Femur (tissue), 1 donor: ENCODE results near the gene SCEL.
"Not testable (repeated sequence)": the region's sequence is repeated elsewhere in the genome, so short reads cannot be mapped to it uniquely, and the experiment has no call there.

Source experiments
- DNase-seq: peaks from one replicate; pipeline ENCODE4 v3.0.0-alpha.2; 2017

Gene SCEL, protein sequence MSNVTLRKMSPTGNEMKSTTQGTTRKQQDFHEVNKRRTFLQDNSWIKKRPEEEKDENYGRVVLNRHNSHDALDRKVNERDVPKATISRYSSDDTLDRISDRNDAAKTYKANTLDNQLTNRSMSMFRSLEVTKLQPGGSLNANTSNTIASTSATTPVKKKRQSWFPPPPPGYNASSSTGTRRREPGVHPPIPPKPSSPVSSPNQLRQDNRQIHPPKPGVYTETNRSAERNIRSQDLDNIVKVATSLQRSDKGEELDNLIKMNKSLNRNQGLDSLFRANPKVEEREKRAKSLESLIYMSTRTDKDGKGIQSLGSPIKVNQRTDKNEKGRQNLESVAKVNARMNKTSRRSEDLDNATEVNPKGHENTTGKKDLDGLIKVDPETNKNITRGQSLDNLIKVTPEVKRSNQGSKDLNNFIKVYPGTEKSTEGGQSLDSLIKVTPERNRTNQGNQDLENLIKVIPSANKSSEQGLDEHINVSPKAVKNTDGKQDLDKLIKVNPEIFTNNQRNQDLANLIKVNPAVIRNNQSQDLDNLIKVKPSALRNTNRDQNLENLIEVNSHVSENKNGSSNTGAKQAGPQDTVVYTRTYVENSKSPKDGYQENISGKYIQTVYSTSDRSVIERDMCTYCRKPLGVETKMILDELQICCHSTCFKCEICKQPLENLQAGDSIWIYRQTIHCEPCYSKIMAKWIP

DNA sequence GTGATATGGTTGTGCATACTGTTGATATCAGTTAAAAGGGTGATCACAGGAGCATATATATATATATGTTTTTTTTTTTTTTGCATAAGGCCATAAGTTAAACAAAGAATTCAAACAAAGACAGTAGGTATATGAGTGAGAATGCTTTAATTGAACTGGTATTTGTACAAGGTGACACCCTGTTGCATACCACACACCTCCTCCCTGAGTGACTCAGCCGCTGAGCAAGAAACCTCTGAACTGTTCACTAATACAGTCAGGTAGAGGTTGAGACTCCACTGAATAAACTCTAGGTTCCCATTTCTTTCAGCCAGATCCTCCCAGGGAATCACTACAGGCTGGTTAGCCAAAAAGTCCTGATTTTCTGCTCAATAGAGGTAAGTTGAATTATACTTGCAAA is at the start of gene SCEL:
Gene SCEL, plus strand, starts transcription at position 259 of the 400 bp plus-strand sequence. CDS start 20,170 bp downstream, outside the sequence.
- DNase-seq, result no peak

DNA sequence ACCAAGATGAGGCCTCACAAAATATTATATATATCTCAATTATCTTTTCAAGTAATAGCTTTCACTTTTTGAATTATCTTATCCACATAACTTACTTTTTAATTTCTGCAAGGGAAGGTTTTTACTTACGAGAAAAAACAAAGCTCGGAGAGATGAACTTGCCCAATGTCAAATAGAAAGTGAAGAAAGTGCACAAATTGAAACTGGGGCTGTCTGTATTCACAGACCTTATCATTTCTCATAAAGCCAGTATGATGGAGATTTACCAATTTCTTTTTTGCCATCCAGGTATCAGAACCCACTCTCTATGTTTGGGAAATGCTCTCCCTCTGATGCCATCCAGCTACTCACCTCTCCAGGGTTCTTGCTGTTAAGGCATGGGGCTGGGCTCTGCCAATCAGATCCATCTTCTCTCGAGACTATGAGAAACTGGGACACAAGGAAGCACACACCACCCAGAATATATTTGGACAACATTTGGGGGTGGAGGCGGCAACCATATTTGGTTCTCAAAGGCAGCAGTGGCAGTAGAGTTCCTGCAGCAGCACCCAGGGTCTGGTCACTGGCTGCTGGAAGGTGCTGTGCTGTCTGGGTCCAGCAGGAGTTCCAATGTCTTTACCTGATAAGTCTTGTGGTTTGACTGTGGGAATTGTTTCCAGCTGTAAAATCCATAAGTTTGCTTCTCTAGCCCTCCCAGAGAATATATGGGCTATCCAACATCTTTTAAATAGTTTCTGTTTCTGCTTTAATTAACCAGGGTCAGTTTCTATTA is 45.8 kb upstream of the SCEL start:
- no peak for DNase-seq

DNA sequence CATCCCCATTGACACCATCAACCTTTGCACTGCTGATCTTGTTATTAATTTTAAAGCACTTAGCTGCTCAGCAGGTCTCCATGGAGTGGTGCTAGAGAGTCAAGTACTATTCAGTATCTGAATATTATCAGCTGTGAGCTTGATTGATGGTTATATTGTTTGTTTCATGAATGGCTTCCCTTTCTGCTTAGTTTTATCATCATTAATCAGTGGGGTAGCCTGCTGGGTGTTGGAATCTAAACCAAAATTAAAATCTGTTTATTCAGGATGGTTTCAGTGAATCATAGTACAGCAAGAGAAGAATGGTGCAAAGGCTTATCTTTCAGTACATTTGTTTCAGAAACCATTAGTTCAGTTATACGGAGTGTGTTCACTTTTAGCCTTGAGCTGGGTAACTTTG is 42.5 kb upstream of the SCEL start:
- DNase-seq, result no peak

DNA sequence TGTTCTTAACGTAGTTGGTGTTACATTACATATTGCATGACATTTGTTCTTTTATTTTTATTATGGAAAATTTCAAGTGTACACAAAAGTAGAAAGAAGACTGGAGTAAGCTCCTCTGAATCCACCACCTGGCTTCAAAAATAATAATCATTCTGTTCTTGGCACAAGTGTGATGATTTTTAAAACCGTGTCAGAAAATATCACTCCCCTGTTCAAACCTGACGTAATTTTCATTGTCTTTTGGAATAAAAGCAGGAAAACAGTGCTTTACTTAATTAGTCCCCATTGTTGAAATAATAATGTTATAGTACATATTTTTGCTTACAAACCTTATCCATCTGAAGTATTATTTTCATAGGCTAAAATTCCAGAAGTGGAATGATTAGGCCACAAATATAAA is 41.3 kb upstream of the SCEL start:
- no peak for DNase-seq

DNA sequence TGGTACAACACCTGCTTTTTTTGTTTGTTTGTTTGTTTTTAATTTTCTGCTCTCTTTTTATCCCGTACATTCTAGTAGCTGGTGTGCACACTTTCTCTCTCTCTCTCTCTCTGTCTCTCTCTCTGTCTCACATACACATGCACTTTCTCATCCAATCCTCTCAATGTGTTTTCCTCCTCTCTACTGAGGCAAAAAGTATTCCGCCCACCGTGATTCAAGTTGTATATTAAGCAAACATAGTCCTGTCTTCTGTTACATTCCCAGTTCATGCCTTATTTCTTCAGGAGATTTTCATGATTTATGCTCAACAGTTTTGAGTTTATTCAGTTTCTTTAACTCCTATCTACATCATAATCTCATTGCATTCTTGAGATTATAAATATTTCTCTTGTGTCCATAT is 38.2 kb upstream of the SCEL start:
- DNase-seq, result no peak

DNA sequence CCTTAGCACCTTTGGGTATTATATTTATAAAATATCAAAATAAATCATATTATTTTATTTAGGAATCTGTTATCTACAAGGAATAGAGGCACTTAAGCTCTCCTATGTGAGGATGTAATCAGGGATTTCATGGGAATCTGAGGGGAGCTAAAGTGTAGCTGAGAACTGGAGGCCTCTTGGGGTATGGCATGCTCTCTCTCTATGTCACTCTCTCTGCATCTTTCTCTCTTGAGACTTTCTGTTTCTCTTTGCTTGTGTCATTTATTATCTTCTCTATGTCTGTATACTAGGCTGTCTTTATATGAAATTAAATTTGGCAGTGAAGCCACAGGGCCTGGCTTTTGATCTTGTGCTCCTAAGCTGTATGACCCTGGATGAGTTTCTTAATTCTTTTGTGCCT is 37.7 kb upstream of the SCEL start:
- DNase-seq, result no peak

DNA sequence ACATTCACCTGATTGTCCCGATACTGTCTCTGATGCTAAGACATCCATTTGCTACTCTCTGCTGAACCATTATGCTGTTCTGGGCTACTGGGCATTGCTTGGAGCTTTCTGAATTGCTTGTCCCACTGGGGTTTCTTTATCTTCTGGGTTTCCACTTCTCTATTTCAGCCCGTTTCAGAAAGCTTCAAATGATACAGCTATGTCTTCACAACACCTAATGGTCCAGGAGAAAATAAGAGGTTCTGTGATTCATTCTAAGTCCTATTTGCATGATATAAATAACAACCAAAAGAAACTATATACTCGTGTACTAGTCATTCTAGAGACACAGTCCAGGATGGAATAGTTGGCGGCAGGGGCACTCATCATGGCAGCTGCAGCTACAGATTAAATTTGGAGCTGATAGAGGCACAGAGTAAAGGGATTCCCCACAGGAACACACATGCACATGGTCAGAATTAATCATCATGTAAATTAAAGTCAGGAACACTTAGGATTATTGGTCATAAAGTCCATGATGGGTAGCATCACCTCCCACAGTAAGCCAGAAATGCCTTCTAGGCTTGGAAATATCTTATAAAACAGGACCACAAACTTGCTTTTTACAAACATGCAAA is 33.3 kb upstream of the SCEL start:
- no peak for DNase-seq

DNA sequence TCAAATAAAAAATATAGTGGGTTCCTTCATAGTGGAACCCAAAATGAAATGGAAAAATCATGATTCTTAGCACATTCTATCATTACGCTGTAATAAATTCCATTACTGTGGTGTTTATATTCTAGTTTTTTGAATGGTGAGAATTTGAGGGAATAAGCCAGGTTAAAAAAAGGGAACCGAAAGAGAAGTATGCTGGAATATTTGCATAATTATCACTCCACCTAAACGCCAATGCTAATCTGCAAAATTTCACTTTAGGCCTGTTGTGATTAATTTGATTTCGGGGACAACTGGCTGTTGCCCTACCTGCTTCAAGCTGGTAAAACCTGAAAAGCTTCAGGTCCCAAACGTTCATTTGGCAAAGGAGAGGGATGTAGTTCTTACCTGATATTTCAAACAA is 32.1 kb upstream of the SCEL start:
- DNase-seq, result no peak

DNA sequence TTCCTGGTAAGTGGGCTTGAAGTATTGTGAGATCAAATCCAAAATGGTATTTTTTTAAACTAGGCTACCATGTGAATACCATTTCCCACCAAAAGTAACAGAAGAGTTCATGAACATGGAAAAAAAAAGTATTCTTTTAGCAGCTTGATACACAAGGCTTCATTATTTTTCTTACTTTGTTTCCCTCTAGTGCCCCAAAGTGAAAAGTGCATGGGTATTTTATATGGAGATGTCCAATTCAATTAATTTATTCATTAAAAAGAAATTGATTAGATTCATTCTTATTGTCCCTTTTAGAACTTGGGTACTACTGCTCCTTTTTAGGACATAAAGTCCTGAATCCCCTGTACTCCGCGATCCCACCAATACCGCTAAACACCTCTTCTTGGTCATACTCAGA is 28.6 kb upstream of the SCEL start:
- DNase-seq, result no peak

DNA sequence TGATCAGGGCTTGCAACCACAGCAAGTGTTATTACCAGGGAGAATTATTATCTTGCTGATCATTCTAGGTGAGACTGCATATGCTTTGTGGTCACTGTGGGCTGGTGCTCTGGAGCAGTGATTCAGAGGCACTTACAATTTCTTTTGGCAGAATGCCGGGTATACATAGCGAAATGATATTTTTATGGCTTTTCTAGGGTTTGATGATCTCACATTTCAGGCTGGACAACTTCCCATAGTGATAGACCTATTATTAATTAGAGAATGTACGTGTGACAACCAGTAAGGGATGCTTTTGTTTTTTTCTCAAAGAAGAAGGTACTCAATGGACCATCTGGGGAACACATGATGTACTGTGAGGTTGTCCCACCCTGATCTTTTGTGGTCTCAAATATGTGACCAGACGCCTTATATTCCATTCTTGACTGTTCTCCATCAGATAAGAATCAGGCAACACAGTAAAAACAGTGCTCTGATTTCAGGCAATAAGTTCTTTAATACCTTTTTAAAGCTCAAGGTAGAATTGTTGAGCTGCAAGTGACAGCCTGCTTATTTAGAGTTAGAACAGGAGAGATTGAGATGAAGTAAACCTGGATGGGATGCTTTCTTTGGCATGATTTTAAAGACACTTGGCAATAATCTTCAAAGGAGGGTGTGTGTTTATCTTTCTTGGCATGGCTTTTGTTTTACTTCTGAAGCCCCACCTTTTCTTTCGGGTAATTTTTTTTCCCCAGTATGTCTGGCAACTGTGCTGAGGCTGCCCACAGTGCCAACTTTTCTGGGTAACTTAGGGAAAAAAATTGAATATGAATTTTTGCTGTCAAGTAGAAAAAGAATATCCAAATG is 27.4 kb upstream of the SCEL start:
- no peak for DNase-seq

DNA sequence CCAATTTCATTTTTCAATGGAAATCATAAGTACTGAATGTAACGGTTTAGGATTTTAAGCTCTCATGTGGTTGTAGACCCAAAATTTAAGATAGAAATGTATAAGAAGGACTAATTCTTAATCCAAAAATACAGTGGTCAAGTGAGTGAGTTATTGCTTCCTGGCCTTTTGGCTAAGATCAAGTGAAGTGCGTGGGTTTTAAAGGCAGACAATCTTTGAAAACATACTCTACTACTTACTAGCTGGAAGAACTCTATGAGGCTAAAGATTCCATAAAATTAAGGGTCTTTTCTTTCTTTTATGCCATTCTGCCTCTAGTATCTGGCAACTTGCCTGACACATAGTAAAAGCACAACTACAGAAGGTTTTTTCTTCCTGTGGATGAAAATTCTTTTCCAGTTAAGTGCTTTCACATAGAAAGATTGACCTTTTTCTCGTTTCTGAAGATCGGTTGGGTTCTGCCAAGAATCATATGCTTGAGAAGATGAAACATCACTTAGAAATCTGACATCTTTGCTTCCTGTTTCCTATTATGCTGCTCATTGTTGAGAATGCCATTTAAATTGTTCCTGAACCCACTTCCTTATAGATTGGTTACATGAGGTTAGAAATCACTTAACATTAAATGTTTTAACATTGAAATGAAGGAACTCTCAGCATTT is 26.4 kb upstream of the SCEL start:
- no peak for DNase-seq

DNA sequence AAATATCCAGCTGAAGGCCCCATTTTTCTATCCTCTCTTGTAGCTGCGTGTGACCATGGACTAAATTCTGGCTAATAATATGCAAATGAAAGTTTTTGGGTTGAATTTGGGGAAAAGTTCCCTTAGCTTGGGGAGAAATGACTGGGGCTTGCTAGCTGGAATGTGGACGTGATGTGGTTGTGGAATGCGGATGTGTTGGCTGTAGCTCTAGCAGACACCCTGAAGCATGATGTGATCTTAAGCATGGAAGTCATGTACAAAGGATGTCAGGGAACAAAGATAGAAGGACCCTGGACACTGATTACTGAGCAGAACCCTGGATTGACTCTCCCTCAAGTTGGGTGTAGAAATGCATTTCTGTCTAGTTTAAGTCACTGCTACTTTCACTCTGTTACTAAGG is 25.4 kb upstream of the SCEL start:
- DNase-seq, result no peak

DNA sequence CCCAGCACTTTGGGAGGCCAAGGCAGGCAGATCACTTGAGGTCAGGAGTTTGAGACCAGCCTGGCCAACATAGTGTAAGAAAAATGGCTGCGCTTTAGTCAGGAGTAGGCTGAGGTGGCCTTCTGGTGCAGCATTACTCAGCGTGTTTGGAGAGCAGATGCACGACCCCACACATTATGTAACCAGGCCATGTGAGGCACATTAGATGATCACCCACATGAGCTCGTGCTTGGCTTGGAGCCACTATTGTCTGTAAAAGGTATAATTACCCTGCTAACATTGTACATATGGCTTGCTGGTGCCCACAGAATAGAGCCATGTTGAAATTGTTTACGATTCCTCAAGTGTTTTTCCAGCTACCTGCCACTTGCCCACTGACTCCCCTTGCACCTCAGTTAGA is 24.0 kb upstream of the SCEL start:
- no peak for DNase-seq

DNA sequence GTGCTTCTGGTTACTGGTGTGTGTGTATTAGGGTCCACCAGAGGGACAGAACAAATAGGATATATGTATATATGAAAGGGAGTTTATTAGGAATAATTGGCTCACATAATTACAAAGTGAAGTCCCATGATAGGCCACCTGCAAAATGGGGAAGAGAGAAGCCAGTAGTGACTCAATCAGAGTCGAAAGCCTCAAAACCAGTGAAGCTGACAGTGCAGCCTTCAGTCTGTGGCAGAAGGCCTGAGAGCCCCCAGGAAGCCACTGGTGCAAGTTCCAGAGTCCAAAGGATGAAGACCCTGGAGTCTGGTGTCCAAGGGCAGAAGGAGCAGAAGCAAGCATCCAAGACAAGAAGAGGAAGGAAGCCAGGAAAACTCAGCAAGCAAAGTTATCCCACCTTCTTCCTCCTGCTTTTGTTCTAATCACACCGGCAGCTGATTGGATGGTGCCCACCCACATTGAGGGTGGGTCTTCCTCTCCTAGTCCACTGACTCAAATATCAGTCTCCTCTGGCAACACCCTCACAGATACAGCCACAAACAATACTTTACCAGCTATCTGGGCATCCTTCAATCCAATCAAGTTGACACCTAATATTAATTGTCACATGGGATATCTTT is 21.7 kb upstream of the SCEL start:
- DNase-seq, result no peak

DNA sequence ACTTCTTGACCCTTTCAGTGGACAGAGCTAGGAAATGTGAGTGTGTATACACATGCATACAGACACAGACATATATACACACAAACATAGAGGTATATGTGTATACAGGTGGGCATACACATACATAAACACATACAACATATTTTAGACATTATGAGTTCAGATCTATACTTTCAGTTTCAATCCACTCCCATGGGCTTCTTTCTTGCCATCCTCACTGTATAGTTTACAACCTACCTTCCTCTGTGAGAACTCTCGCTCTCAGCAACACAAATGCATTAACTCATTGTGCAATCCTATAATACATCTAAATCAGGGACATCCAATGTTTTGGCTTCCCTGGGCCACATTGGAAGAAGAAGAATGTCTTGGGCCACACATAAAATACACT is 21.2 kb upstream of the SCEL start:
- DNase-seq, result no peak

DNA sequence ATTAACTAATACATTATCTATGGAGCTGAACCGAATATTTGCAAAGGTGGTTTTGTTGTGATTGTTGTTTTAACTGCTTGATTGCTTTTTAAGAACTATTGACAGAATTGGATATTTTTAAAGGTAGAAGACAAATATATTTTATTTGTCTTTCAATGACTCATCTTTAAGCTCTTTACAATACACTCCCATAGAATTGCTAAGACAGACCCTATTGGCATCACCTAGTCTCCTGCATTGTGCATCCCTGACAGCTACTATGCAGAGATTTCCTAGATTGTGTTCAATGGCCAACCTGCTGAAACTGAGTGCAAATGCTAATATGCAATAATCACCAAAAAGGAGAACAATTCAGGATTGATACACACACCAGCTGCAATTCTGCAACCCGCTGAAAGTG is 19.7 kb upstream of the SCEL start:
- DNase-seq, result no peak

DNA sequence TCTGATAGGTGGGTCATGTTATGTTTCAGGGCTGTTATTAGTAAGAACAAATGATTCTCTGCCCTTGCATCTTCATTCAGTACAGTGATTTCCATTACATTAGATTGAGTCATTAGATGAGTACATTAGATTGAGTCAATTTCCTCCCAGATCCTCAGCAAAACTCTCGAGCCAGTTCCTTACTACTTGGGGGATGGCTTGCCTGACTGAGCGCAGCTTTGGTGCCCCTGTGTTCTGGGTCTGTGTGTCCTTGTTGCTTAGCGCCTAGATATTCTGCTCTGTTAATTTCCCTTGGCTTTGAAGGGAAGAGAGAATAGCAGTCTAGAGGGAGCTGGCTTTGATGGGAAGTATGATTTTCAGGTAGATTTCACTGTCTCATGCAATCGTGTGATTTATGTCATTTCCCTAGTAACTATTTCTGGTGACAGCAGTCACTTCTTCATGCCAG is 19.1 kb upstream of the SCEL start:
- no peak for DNase-seq

DNA sequence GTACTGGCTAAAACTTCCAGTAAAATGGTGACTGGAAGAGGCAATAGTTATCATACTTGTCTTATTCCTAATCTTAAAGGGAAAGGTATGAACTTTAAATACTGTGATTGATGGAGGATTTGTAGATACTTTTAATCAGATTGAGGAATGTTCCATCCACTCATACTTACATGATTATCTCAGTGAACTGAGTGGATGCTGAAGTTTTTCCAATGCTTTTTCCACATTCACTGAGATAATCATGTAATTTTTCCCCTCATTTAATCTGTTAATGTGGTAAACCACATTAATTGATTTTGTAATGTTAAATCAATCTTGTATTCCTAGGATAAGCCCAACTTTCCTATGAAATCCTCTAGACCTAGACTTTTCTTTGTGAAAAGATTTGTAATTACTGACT is 17.2 kb upstream of the SCEL start:
- DNase-seq, result no peak

DNA sequence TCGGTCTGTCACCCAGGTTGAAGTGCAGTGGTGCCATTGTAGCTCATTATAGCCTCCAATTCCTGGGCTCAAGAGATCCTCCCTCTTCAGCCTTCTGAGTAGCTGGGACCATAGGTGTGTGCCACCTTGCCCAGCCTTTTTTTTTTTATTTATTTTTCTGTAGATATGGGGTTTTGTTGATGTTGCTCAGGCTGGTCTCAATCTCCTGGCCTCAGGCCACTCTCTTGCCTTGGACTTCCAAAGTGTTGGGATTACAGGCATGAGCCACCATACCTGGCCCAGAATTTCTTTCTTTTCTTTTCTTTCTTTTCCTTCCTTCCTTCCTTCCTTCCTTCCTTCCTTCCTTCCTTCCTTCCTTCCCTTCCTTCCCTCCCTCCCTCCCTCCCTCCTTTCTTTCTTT is 16.1 kb upstream of the SCEL start:
- not testable (repeated sequence) for DNase-seq

DNA sequence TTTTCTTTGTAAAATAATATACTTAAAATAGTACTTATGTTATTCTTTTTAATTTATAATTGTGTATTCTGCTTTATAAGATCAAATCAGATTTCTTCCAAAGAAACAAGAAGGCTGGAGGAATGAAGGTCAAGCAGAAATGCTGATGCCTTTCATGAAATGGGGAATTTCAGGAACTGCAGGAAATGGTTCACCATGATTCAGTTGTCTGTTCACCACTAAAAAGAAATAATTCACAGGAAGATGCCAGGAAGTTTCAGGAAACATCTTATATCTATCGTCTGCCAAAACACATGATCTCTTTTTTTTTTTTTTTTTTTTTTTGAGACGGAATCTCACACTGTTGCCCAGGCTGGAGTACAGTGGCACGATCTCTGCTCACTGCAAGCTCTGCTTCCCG is 15.7 kb upstream of the SCEL start:
- no peak for DNase-seq

DNA sequence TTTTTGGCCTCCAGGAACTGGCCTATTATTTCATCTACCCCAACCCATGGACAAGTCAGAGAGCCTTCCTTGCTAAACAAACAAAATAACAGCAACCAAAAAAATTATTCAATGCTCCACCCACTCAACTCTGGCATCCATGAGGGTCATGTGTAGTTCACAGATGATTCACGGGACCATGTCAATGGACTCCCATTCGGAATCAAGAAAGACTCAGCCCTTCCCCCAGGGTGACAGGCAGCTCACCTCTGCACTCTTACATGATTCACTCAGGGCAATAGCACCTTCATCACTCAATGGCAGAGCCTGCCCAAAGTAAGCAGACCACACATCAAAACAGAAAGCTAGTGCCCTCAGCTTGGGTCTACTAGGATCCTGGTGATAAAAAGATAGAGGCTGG is 14.3 kb upstream of the SCEL start:
- no peak for DNase-seq
